OCI-LY1 (cell line): ENCODE data around the gene TNFAIP3.

ENCODE experiments used
- CTCF ChIP-seq: fragments of 200-600 bp; sonication (generic), shearing (Covaris generic); IDR thresholded peaks from 2 replicates; pipeline ENCODE4 v1.5.1; 2017; ENCODE audit warnings: mild to moderate bottlenecking, antibody characterized with exemption, low read length, moderate library complexity, mixed read lengths
- EZH2 ChIP-seq: fragments of 200-600 bp; sonication (generic), shearing (Covaris generic); IDR thresholded peaks from 2 replicates; pipeline ENCODE4 v1.8.0; 2017; ENCODE audit warnings: borderline replicate concordance, mixed run types, mild to moderate bottlenecking, antibody characterized with exemption, low read length, moderate library complexity, mixed read lengths

- TF ChIP-seq CTCF = no peak
- TF ChIP-seq EZH2 = no peak
Measured at GRCh38 chr6:137892271-137892708, 25.2 kb downstream of the TNFAIP3 start.
